Neural crest cell (in vitro differentiated cells): ENCODE measurements around the gene CALML6. TPM values are rescaled to one million over a fixed set of nuclear protein-coding genes. Genes with fewer than 3 reads are reported as not detected.

Experiments used
- DNase-seq: peaks from one replicate; pipeline ENCODE4 v3.0.0; 2021; ENCODE audit warnings: low read depth, mixed read lengths, low spot score
- H3K27ac Mint-ChIP-seq: one replicate; pipeline ENCODE4 v1.8.0; 2021; ENCODE audit warnings: mild to moderate bottlenecking, mixed read lengths; ENCODE audit not compliant: unreplicated experiment
- H3K27me3 Mint-ChIP-seq: 2 replicates; pipeline ENCODE4 v1.8.0; 2021; ENCODE audit warnings: low read depth, mild to moderate bottlenecking, mixed read lengths
- H3K36me3 Mint-ChIP-seq: 2 replicates; pipeline ENCODE4 v1.8.0; 2021; ENCODE audit warnings: low read depth, mild to moderate bottlenecking, mixed read lengths
- H3K4me1 Mint-ChIP-seq: 2 replicates; pipeline ENCODE4 v1.8.0; 2021; ENCODE audit warnings: mixed read lengths
- H3K4me3 Mint-ChIP-seq: one replicate; pipeline ENCODE4 v1.8.0; 2021; ENCODE audit warnings: mild to moderate bottlenecking, mixed read lengths
- H3K9me3 Mint-ChIP-seq: 2 replicates; pipeline ENCODE4 v1.8.0; 2021; ENCODE audit warnings: mixed read lengths
- total RNA-seq: library from RNA; stranded (reverse); gene quantifications from 2 replicates; pipeline ENCODE4 v1.2.1, GENCODE V29; 2021
- TF ChIP-seq, protein P1 (sequence below): fragments of 200-600 bp; sonication (generic); conservative IDR thresholded peaks from 2 replicates; pipeline ENCODE4 v1.5.0; 2021; ENCODE audit warnings: antibody characterized with exemption, mild to moderate bottlenecking

The CALML6 gene
- total RNA-seq, 1 donor from 2014 or later: 0.63 TPM

DNA sequence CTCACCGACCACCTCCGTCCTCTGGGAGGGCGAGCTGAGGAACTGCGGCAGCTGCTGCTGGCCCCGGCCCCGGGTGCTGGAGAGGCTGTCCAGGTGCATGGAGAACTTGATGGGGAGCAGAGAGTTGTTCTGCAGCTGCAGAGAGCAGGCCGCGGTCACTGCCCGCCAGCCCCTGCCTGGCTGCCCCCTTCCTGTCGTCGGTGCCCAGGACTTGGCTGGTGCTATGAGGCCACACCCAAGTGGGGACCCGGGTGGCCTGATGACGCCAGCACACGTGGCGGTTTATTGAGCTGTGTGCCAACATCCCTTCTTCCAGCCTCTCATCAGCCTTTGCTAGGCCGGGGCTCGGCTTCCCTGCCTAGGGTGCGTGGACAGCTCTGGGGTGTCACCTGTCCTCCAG is 9.3 kb downstream of the CALML6 start:
- no peaks in the 10 kb centered on the region for H3K27me3 Mint-ChIP-seq
- no peaks in the 10 kb centered on the region for H3K36me3 Mint-ChIP-seq
- no peak overlapping the region for H3K4me3 Mint-ChIP-seq
- H3K27ac Mint-ChIP-seq: no peak overlapping the region
- TF ChIP-seq, protein P1, sequence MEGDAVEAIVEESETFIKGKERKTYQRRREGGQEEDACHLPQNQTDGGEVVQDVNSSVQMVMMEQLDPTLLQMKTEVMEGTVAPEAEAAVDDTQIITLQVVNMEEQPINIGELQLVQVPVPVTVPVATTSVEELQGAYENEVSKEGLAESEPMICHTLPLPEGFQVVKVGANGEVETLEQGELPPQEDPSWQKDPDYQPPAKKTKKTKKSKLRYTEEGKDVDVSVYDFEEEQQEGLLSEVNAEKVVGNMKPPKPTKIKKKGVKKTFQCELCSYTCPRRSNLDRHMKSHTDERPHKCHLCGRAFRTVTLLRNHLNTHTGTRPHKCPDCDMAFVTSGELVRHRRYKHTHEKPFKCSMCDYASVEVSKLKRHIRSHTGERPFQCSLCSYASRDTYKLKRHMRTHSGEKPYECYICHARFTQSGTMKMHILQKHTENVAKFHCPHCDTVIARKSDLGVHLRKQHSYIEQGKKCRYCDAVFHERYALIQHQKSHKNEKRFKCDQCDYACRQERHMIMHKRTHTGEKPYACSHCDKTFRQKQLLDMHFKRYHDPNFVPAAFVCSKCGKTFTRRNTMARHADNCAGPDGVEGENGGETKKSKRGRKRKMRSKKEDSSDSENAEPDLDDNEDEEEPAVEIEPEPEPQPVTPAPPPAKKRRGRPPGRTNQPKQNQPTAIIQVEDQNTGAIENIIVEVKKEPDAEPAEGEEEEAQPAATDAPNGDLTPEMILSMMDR: no peak
- no peaks in the 10 kb centered on the region for H3K9me3 Mint-ChIP-seq
- no peak for DNase-seq
- peaks cover 2% of the 10 kb centered on the region for H3K4me1 Mint-ChIP-seq

DNA sequence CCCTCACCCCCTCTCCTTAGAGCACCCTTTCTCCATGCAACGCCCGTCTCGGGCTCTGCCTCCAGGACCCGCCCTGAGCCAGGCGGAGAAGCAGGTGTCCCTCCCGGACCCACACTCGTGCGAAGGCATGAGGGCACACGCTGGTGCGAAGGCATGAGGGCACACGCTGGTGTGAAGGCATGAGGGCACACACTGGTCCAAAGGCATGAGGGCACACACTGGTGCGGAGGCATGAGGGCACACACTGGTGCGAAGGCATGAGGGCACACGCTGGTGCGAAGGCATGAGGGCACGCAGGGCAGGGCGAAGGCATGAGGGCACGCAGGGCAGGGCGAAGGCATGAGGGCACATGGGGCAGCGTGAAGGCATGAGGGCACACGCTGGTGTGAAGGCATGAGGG is 9.8 kb downstream of the CALML6 start:
- Mint-ChIP-seq H3K27ac (no peak overlapping the region), H3K4me1 (no peaks in the 10 kb centered on the region), H3K36me3 (no peaks in the 10 kb centered on the region), H3K4me3 (no peak overlapping the region), H3K9me3 (no peaks in the 10 kb centered on the region), H3K27me3 (no peaks in the 10 kb centered on the region)
- TF ChIP-seq, protein P1: no peak
- DNase-seq: no peak

DNA sequence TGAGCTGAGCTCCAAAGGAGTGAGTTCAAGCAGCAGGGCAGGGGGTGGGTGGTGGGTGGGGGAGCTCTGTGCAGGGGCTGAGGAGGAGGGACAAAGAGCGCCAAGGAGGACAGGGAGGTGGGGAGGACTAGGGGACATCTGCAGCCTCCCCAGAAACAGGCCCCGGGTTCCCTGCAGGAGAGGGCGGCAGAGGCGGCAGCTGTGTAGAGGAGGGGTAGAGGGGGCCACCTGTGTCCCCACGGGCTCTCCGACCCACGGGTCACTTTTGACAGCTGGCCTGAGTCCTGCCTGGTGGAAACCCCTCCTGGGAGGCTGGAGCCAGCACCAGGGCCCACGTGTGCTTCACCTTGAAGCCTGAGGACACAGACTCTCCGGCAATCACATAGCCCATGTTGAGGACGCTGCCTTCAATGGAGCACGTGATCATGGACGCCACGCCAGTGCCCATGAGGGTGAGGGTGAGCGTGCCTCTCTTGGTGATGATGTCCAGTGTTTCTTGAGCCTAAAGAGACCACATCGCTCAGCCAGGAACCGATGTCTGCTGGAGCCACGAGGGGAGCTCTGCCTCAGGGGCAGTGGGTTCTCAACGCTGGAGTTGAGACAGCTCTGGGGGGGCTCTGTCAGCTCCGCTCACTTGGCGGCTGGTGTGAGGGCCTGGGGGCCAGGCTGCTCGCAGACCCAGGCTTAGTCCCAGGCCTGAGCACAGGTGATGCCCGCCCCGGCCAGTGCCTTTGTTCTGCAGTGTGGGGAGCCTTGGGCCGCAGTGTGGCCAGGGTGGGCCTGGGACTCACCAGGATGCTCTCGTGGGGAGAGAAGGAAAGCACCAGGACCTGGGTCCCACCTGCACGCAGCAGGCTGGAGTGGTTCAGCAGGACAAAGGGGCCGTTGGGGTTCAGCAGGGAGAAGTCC is 10.6 kb downstream of the CALML6 start:
- Mint-ChIP-seq H3K4me3 (no peak overlapping the region), H3K36me3 (no peaks in the 10 kb centered on the region), H3K27ac (no peak overlapping the region), H3K27me3 (no peaks in the 10 kb centered on the region), H3K9me3 (no peaks in the 10 kb centered on the region), H3K4me1 (no peaks in the 10 kb centered on the region)
- DNase-seq: no peak
- TF ChIP-seq, protein P1: no peak

DNA sequence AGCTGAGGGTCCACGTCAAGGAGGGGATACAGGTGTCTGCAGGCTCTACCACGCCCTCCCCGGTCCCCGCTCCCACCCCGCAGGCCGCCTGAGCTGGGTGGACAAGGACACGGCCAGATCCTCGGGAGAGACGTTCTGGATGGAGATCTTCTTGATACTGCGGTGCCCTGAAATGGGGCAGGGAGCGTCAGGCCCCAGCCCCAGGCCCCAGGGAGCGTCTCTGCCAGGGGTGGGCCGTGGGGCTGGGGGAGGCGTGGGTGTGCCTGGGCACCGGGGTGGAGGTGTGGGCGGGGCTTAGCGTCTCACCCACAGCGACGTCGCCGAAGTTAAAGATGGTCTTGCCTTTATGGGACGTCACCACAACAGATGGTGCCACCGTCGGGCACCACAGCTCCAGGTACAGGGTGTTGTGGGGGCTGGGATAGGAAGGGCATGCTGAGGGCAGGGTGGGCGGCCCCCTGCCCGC is 11.3 kb downstream of the CALML6 start:
- Mint-ChIP-seq H3K4me3 (no peak overlapping the region), H3K36me3 (no peaks in the 10 kb centered on the region), H3K27me3 (no peaks in the 10 kb centered on the region), H3K27ac (no peak overlapping the region), H3K4me1 (no peaks in the 10 kb centered on the region), H3K9me3 (no peaks in the 10 kb centered on the region)
- TF ChIP-seq, protein P1: no peak
- DNase-seq: no peak

DNA sequence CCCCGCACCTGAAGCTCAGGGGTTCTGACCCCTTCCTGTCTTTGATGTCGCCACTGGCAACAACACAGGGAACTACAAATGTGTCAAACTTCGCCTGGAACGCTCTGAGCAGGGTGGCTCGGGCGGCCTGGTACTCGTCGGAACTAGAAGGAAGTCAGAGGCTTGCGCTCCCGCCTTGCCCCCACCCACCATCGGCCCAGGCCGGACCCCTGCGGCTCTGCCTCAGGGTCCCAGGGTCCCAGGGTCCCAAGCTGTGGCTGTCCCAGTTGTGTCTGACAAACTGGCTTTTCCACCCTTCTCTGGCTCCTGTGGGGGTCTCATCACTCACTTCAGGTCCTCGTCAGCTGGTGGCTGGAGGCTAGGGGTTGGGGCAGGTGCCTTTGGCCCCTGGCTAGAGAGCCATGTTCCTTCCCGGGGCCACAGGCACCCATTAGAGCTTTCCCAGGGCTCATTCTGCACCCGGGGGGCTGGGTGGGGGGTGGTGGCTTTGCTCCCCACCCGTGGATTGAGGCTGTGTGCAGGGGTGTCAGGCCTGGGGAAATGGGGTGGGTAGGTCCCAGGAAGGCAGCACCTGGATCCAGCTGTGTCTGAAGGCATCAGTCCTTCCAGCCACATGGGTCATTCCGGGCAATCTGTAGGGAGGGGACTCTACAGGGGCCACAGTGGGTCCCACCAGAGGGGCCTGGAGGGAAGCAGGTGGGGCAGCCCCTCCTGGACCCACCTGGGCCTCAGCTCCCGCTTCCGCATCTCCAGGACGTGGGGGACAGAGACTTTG is 12.0 kb downstream of the CALML6 start:
- Mint-ChIP-seq H3K36me3 (no peaks in the 10 kb centered on the region), H3K4me3 (no peak overlapping the region), H3K27ac (no peak overlapping the region), H3K9me3 (no peaks in the 10 kb centered on the region), H3K4me1 (no peaks in the 10 kb centered on the region), H3K27me3 (no peaks in the 10 kb centered on the region)
- no peak for DNase-seq
- TF ChIP-seq, protein P1: no peak
